Measurements from ENCODE around the gene RNF181.
"Not testable (repeated sequence)": the region's sequence is repeated elsewhere in the genome, so short reads cannot be mapped to it uniquely, and the experiment has no call there.

RNF181 gene

DNA sequence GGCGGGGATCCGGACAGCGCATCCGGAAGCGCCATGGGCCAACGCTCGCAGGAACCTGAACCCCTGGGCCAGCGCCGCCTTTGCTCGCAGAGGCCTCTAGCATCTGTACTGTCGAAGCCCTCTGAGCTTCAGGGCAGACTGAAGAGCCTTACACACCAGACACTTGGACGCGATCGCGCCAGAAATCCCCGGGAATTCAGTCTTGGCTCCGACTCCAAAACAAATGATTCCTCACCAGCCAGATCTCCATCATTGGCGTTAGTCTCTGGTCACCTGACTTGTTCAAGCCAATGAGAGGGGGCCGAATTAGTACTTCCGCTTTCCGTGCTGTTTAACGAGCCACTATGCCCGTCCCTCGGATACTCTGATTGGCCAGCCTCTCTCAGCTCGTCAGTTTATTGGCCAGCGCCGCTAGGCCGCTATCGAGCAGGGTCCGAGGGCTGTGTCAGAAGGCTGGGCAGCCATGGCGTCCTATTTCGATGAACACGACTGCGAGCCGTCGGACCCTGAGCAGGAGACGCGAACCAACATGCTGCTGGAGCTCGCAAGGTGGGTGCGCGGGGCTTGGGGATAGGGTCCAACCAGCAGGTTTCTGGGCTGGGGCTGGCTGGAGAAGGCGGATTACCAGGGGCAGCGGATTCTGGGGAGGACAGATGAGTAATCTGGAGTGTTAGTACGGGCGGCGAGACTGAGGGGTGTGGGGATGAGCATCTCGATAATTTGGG, at the start of gene RNF181:
Gene RNF181, plus strand, starts transcription at position 445 of the 725 bp plus-strand sequence. Its CDS starts 19 bp downstream, at position 464.
- DNase-seq: peak; percentile 99

DNA sequence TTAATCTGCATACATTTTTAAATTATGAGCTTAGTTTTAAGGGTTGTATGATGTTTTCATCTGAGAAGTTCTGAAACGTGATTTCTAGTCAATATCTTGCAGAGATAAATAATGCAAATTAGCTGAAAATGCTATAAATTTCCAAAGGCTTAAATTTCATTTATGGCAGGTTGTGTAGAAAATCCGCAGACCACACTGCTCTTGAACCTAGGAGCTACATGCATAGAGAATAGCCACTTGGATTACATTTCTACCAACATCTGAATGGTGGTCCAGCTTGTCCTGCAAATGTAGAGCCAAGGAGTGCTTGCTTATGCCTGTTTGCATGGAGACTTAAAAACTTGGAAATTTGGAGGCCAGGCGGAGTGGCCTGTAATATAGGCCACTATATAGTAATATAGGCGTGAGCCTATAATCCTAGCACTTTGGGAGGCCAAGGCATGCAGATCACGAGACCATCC, 49.7 kb upstream of the RNF181 start:
- no peak for DNase-seq

GRCh38 chr2:85547089-85547858, 48.3 kb upstream of the RNF181 start:
- DNase-seq: no peak

- DNase-seq: no peak
Observed at GRCh38 chr2:85547859-85548607, 47.5 kb upstream of the RNF181 start.

DNA sequence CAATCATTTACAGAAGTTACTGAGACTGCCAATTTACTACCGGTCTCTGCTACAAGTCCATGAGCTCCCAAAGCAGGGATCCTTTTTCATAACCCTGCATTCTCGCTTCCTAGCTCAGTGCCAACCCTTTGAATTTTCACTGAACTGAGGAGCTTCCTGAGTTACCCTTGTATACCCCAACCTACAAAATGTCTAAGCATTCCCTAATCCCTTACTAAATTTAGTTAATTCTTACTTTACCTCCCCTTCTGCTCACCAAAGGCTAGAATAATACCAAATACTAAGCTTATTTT, 47.0 kb upstream of the RNF181 start:
- no peak for DNase-seq

GRCh38 chr2:85549095-85549494, 46.5 kb upstream of the RNF181 start:
- DNase-seq: no peak

DNA sequence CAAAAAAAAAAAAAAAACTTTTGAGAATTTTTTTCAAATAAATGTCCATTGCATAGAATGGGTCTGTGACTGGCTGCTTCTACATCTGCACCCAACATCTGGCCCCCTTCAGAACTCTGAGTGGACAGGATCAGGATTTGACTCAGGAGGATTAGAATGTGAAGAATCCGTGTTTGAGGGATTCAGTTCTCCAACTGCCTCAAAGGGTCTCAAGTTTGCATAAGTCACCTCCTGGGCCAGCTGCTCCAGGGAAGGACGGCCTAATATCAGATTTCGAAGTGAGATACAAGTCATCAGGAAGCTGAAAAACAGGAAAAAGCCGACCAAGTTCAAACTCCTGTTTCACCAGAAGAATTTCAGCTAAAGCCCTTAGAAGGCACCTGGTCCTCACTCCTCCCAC, 45.7 kb upstream of the RNF181 start:
- DNase-seq: peak; percentile 73

DNA sequence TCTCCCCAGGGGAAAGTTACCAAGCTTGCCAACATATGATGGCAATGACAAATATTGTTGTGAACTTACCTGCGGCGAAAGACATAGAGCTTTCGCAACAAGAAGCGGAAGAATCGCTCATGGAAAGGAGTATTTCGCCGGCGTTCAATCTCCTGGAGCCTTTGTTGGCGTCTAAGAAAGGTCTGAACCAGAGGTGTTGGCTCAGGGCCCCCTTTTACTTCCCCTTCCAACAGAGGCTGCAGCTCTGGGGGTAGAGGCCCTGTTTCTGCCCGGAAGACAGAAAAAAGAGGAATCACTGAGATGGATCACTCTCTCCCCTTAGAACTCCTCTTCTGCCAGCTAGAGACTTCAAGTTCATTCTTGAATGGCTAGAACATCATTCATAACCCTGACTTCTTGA, 45.1 kb upstream of the RNF181 start:
- no peak for DNase-seq

GRCh38 chr2:85551698-85552678, 43.6 kb upstream of the RNF181 start:
- peak; percentile 92 for DNase-seq

DNA sequence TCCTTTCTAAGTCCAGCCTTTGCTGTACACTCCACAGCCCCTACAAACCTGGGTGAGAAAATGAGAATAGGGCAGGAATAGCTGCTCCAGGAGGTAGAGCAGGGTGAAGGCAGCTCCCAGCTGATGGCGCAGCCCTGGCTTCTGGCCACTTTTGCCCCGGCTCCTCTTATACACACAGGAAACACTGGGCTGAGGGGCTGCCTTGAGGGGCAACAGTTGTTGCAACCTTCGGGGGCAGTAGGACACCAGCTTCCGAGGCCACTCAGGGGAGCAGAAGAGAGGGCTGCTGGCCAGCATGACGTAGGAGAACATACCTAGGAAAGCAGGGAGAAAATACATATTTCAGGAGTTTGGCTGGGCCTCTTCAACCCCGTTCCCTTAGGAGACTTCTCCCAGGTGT, 42.4 kb upstream of the RNF181 start:
- no peak for DNase-seq

DNA sequence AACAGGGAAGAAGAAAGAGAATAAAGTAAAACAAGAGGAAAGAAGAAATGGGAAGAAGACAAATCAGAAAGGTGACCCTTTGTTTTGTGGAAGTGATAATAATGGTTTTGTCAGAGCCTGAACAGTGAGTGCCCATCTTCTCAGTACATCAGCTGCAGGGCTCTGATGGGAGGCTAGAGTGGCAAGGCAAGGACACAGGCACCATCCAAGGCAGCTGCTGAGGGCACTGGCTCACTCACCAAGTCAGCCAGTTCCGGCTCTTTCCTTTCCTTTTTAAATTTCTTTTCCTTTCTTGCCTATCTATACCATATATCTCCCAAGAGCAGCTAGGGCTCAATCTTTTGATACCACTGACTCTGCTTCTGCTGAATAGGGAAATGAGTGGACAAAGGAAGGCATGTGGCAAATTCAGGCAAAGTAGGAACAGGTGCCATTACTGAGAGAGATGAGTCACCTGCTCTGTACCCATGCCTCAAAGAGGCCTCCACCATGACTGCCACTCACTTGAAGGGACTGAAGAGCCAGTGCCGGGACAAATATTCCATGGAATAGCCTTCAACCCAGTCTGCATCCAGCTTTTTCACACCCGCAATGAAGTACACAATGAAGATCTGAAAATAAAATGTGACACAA, 40.4 kb upstream of the RNF181 start:
- no peak for DNase-seq

- DNase-seq: no peak
Observed at GRCh38 chr2:85557130-85557529, 38.4 kb upstream of the RNF181 start.

- DNase-seq: no peak
Observed at GRCh38 chr2:85558160-85558559, 37.4 kb upstream of the RNF181 start.

- DNase-seq: not testable (repeated sequence)
Observed at GRCh38 chr2:85560403-85560726, 35.2 kb upstream of the RNF181 start.

DNA sequence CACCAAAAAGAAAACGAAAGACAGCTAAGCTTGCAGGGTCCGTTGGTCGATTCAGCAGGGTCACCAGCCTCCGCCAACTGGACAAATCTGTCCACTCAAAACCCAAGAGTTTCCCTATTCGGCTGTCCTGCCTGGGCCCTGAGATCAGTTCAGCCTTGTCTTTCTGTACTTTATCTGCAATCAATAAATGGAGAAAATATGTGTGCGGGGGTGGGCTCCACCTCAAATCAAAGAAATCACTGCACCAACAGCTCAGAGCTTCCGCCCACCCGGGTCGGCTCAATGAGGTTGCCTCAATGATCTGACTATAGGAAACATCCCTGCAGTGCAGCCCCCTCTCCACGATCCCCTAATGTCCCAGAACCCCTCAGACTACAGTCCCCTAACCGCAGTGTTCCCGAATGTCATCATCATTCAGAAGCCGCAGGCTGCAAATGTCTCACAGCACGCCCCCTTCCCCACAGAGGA, 34.7 kb upstream of the RNF181 start:
- no peak for DNase-seq

- peak; percentile 98 for DNase-seq
Observed at GRCh38 chr2:85561280-85562212, 34.0 kb upstream of the RNF181 start, which contains the start of gene GGCX. GGCX (minus strand) TSS chr2:85561493; CDS start chr2:85561428, 65 bp downstream.

DNA sequence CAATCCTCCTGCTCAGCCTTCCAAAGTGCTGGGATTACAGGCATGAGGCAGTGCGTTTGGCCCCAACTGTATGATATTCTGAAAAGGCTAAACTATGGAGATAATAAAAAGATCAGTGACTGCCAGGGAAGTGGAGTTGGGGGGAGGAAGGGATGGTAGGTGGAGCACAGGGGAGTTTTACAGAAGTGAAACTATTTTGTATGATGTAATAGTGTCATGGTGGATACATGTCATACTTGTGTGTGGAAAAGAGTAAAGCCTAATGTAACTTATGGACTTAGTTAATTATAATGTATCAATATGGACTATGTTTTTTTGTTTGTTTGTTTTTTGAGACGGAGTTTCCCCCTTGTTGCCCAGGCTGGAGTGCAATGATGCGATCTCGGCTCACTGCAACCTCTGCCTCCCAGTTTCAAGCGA, 31.4 kb upstream of the RNF181 start:
- no peak for DNase-seq

- DNase-seq: no peak
Observed at GRCh38 chr2:85566265-85566664, 29.3 kb upstream of the RNF181 start.

DNA sequence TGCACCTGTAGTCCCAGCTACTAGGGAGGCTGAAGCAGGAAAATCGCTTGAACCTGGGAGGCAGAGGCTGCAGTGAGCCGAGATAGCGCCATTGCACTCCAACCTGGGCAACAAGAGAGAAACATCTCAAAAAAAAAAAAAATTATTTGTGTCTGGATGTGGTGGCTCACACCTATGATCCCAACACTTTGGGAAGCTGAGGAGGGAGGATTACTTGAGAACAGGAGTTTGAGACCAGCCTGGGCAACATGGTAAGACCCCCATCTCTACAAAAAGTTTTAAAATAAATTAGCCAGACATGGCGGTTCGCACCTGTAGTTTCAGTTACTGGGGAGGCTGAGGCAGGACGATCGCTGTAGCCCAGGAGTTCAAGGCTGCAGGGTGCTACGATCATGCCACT, 19.8 kb upstream of the RNF181 start:
- no peak for DNase-seq

- no peak for DNase-seq
Observed at GRCh38 chr2:85577063-85577385, 18.5 kb upstream of the RNF181 start.

Measured in islet precursor cell (in vitro differentiated cells).